Prostate gland (tissue), 2 donors: ENCODE results near the gene SMURF2. TPM values are rescaled to one million over a fixed set of nuclear protein-coding genes. Genes with fewer than 3 reads are reported as not detected.
A peak's percentile ranks its signal among the peaks of the same experiment; 100 is the strongest.

Source experiments
- DNase-seq: peaks from one replicate; pipeline ENCODE4 v3.0.0-alpha.2; 2019; ENCODE audit warnings: low spot score
- H3K27ac ChIP-seq, 2 donors: fragments of 200-600 bp; sonication (generic); 2 replicates each; pipeline ENCODE4 v1.5.1; 2017 to 2019
- H3K27me3 ChIP-seq: fragments of 200-600 bp; sonication (generic); replicated peaks from 2 replicates; pipeline ENCODE4 v1.5.1; 2019; ENCODE audit not compliant: insufficient read depth
- H3K36me3 ChIP-seq, 2 donors: fragments of 200-600 bp; sonication (generic); 1 replicate in 1 of 2; 2 replicates in 1 of 2; pipeline versions ENCODE4 v1.5.1 to v1.8.1; 2017 to 2019
- H3K4me1 ChIP-seq: fragments of 200-600 bp; sonication (generic); replicated peaks from 2 replicates; pipeline ENCODE4 v1.5.1; 2019
- H3K4me3 ChIP-seq, 2 donors: fragments of 200-600 bp; sonication (generic); 2 replicates each; pipeline ENCODE4 v1.5.1; 2017 to 2019
- H3K9me3 ChIP-seq: fragments of 200-600 bp; sonication (generic); 2 replicates; pipeline ENCODE4 v1.5.1; 2017
- POLR2A ChIP-seq: fragments of 450-650 bp; IDR thresholded peaks from one replicate; pipeline ENCODE4 v1.6.1; 2016; ENCODE audit warnings: antibody characterized with exemption, mild to moderate bottlenecking
- POLR2AphosphoS5 ChIP-seq: sonication (generic); formaldehyde crosslinking; IDR thresholded peaks from one replicate; pipeline ENCODE4 v1.6.1; 2017; ENCODE audit warnings: antibody characterized with exemption
- WGBS: methylation state at CpG from one replicate; pipeline ENCODE4 v1.1.5; 2018; 5-methylcytosine and 5-hydroxymethylcytosine counted together
- intact Hi-C: fragments of 100-400 bp; cut with DNase I; formaldehyde crosslinking; loops from one replicate; pipeline ENCODE4 v1.14.2; 2022
- total RNA-seq, 2 donors: library from RNA; depleted of rRNA; stranded (reverse); fragments of >200 nt; gene quantifications; one replicate each; pipeline ENCODE4 v1.1.0, GENCODE V29; 2016
- TF ChIP-seq, protein P1 (sequence below), 4 experiments: fragments of 200-600 bp in 2 of 4; fragments of 450-650 bp in 2 of 4; sonication (generic) in 2 of 4; IDR thresholded peaks; 1 replicate in 3 of 4; 2 replicates in 1 of 4; pipeline ENCODE4 v1.5.1; 2016 to 2019; ENCODE audit warnings: antibody characterized with exemption in 4 of 4, mild to moderate bottlenecking in 2 of 4, moderate library complexity in 2 of 4

Gene SMURF2
- total RNA-seq, 2 donors from 2014 or later, result 21.5 to 29.1 TPM

DNA sequence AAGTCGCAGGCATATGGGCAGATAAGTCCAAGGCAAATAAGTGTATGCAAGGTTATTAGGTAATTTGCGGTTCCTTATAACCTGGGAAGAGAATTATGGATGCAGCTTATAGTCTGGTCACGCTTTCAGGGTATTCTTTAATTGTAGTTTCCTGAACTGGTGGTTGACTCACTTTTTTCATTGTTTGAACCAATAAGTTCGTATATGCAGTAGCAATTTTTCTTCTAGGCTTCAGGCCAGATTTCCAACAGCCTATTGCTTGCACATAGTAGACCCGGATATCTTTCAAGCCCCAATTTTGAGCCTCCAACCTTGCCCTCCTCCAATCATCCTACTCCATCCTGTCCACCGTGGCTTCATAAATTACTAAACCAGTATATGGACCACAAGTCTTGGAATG lies 142.5 kb downstream of the SMURF2 start:
- intact Hi-C loops, result no loop called here
- no peak for TF ChIP-seq POLR2AphosphoS5
- TF ChIP-seq, protein P1, sequence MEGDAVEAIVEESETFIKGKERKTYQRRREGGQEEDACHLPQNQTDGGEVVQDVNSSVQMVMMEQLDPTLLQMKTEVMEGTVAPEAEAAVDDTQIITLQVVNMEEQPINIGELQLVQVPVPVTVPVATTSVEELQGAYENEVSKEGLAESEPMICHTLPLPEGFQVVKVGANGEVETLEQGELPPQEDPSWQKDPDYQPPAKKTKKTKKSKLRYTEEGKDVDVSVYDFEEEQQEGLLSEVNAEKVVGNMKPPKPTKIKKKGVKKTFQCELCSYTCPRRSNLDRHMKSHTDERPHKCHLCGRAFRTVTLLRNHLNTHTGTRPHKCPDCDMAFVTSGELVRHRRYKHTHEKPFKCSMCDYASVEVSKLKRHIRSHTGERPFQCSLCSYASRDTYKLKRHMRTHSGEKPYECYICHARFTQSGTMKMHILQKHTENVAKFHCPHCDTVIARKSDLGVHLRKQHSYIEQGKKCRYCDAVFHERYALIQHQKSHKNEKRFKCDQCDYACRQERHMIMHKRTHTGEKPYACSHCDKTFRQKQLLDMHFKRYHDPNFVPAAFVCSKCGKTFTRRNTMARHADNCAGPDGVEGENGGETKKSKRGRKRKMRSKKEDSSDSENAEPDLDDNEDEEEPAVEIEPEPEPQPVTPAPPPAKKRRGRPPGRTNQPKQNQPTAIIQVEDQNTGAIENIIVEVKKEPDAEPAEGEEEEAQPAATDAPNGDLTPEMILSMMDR (IDR thresholded peaks at IDR 0.05), result no peak
- TF ChIP-seq POLR2A, result no peak
- Histone ChIP-seq H3K4me3 (no peak overlapping the region), H3K4me1 (no peaks in the 10 kb centered on the region), H3K27me3 (no peaks in the 10 kb centered on the region), H3K36me3 (no peaks in the 10 kb centered on the region), H3K27ac (no peak overlapping the region), H3K9me3 (no peaks in the 10 kb centered on the region)
- 93% methylated on average over 6 of the region's 6 CpGs for WGBS
- no peak for DNase-seq

- intact Hi-C loops, result no loop called here
- Histone ChIP-seq H3K27me3 (no peaks in the 10 kb centered on the region), H3K4me1 (no peaks in the 10 kb centered on the region), H3K9me3 (no peaks in the 10 kb centered on the region), H3K27ac (no peak overlapping the region), H3K4me3 (no peak overlapping the region), H3K36me3 (no peaks in the 10 kb centered on the region)
- 96% methylated on average over 1 of the region's 1 CpG for WGBS
- TF ChIP-seq POLR2A (no peak), POLR2AphosphoS5 (no peak)
- TF ChIP-seq, protein P1 (IDR thresholded peaks at IDR 0.05), result no peak
- DNase-seq, result no peak
These were observed 146.3 kb downstream of the SMURF2 start for GRCh38 chr17:64515829-64516228.

GRCh38 chr17:64515419-64515818 lies 146.7 kb downstream of the SMURF2 start:
- no peak for DNase-seq
- Histone ChIP-seq H3K27ac (no peak overlapping the region), H3K36me3 (no peaks in the 10 kb centered on the region), H3K9me3 (no peaks in the 10 kb centered on the region), H3K4me3 (no peak overlapping the region), H3K4me1 (no peaks in the 10 kb centered on the region), H3K27me3 (no peaks in the 10 kb centered on the region)
- intact Hi-C loops, result no loop called here
- TF ChIP-seq, protein P1 (IDR thresholded peaks at IDR 0.05), result no peak
- TF ChIP-seq POLR2AphosphoS5, result no peak
- TF ChIP-seq POLR2A, result no peak
- WGBS, result 76% methylated on average over 2 of the region's 2 CpGs

GRCh38 chr17:64509179-64509578 lies 152.9 kb downstream of the SMURF2 start:
- H3K4me3 ChIP-seq, result no peak overlapping the region

DNA sequence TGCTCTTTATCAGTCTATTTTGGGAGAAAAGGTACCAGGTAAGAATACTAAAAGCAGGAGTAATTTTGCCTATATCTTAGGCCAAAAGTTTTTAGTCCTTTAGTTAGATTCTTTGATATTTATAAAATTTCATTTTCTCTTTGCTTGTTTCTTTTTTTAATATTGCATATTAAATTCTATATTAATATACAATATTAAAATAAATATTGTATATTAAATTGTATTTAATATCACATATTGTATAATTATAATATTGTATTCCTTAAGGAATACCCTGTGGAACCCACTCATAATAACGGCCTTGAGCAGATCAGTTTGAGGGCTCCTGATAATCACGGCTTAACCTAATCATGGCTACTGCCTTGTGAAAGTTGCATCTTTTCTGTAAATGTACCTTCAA lies 153.4 kb downstream of the SMURF2 start:
- H3K27ac ChIP-seq, result no peak overlapping the region
- intact Hi-C loops, result loop anchor here (10.0 kb wide), 1 partner anchor 184 kb away; no protein-coding TSS in a partner anchor
- TF ChIP-seq POLR2AphosphoS5, result no peak
- TF ChIP-seq, protein P1 (IDR thresholded peaks at IDR 0.05), result no peak
- H3K4me1 ChIP-seq, result peaks cover 7% of the 10 kb centered on the region
- DNase-seq, result no peak
- H3K36me3 ChIP-seq, result peaks cover 0 to under 1% of the 10 kb centered on the region in 2 donors
- H3K27me3 ChIP-seq, result no peaks in the 10 kb centered on the region
- H3K9me3 ChIP-seq, result no peaks in the 10 kb centered on the region
- H3K4me3 ChIP-seq, result peak overlapping the region in 1 of 2 donors; percentile 94
- WGBS, result 84% methylated on average over 2 of the region's 2 CpGs

More at GRCh38 chr17:64509179-64509578, 152.9 kb downstream of the SMURF2 start:
- TF ChIP-seq POLR2AphosphoS5 (no peak), POLR2A (no peak)
- TF ChIP-seq, protein P1 (IDR thresholded peaks at IDR 0.05), result no peak
- Histone ChIP-seq H3K36me3 (no peaks in the 10 kb centered on the region), H3K27ac (no peak overlapping the region), H3K9me3 (no peaks in the 10 kb centered on the region), H3K4me1 (peaks cover 3% of the 10 kb centered on the region), H3K27me3 (no peaks in the 10 kb centered on the region)
- 86% methylated on average over 6 of the region's 6 CpGs for WGBS
- no peak for DNase-seq
- intact Hi-C loops, result loop anchor here (10.0 kb wide), 1 partner anchor 184 kb away; no protein-coding TSS in a partner anchor
